K562 (cell line): ENCODE data around the gene DRD2. TPM values are rescaled to one million over a fixed set of nuclear protein-coding genes. Genes with fewer than 3 reads are reported as not detected.
A peak's percentile ranks its signal among the peaks of the same experiment; 100 is the strongest.

Experiments
- ATAC-seq: fragments of 200-7000 bp; cut with Tn5 transposase; 3 replicates; pipeline ENCODE4 v1.9.1; 2020; ENCODE audit warnings: moderate library complexity
- BruUV-seq: library from RNA; stranded (reverse); fragments of 400-500 nt; replicated peaks from 2 replicates; lab custom pipeline; 2021; lab: Mats Ljungman, UMichigan
- CTCF ChIA-PET: fragments of 300-600 bp; formaldehyde crosslinking; extraction: SDS; loops from one replicate; lab custom pipeline; 2021; ENCODE audit warnings: low intra/inter-chr PET ratio; lab: Yijun Ruan, JAX
- POLR2A ChIA-PET: fragments of 300-600, 350-650 bp; sonication (Branson Sonifier 250); formaldehyde crosslinking; extraction: SDS; loops from one replicate; lab custom pipeline; 2021; ENCODE audit warnings: antibody characterized with exemption, inconsistent platforms; lab: Yijun Ruan, JAX
- DNase-seq, 4 experiments: peaks; one replicate each; pipeline versions ENCODE4 v3.0.0 to v3.0.0-alpha.2; 2011 to 2018; ENCODE audit warnings: low spot score in 3 of 4, mixed read lengths in 3 of 4; ENCODE audit errors: extremely low read depth in 1 of 4
- FAIRE-seq: peaks from 2 replicates; lab custom pipeline; 2011; peaks lifted over from hg19 to GRCh38; lab: Jason Lieb, UNC
- H2AFZ ChIP-seq: 2 replicates; pipeline ENCODE4 v1.6.0; 2011; ENCODE audit warnings: low read depth, low read length, control low read depth, inconsistent platforms
- H3K27ac ChIP-seq: fragments of 200-600 bp; 3 replicates; pipeline ENCODE4 v1.8.0; 2011; ENCODE audit warnings: low read depth, mild to moderate bottlenecking, control low read depth, inconsistent platforms, low read length, moderate library complexity, mixed read lengths; ENCODE audit errors: extremely low read depth
- H3K27me3 ChIP-seq, 2 experiments: fragments of 300-600 bp in 1 of 2; 2 replicates in 1 of 2; 3 replicates in 1 of 2; pipeline versions ENCODE4 v1.6.0 to v1.8.0; 2011; ENCODE audit warnings: inconsistent platforms in 2 of 2, low read length in 2 of 2, mild to moderate bottlenecking in 1 of 2, mixed read lengths in 1 of 2, moderate library complexity in 1 of 2; ENCODE audit not compliant: control insufficient read depth in 2 of 2, insufficient read depth in 2 of 2
- H3K36me3 ChIP-seq: fragments of 300-600 bp; 3 replicates; pipeline ENCODE4 v1.8.0; 2011; ENCODE audit warnings: mild to moderate bottlenecking, low read length, inconsistent platforms; ENCODE audit not compliant: control insufficient read depth, insufficient read depth
- H3K4me1 ChIP-seq, 2 experiments: fragments of 200-600 bp in 1 of 2; replicated peaks in 1 of 2; 2 replicates in 1 of 2; 3 replicates in 1 of 2; pipeline versions ENCODE4 v1.5.1 to v1.8.0; 2011; ENCODE audit warnings: inconsistent platforms in 2 of 2, low read length in 2 of 2, mild to moderate bottlenecking in 1 of 2, mixed read lengths in 1 of 2, moderate library complexity in 1 of 2; ENCODE audit not compliant: control insufficient read depth in 2 of 2, insufficient read depth in 2 of 2
- H3K4me2 ChIP-seq: 2 replicates; pipeline ENCODE4 v1.6.1; 2011; ENCODE audit warnings: low read length, control low read depth, inconsistent platforms, mixed read lengths; ENCODE audit not compliant: insufficient read depth
- H3K4me3 ChIP-seq: fragments of 200-600 bp; sonication (generic), shearing (Covaris generic); 2 replicates; pipeline ENCODE4 v1.5.1; 2016; ENCODE audit warnings: control low read depth, inconsistent platforms
- H3K79me2 ChIP-seq: fragments of 200-600 bp; 3 replicates; pipeline ENCODE4 v1.8.0; 2011; ENCODE audit warnings: low read length, inconsistent platforms; ENCODE audit not compliant: control insufficient read depth, insufficient read depth
- H3K9ac ChIP-seq, 2 experiments: 2 replicates each; pipeline versions ENCODE4 v1.6.0 to v1.6.1; 2011; ENCODE audit warnings: low read depth in 2 of 2, low read length in 2 of 2, control low read depth in 1 of 2, inconsistent platforms in 1 of 2, mild to moderate bottlenecking in 1 of 2, mixed read lengths in 1 of 2; ENCODE audit not compliant: insufficient read depth in 1 of 2
- H3K9me1 ChIP-seq: one replicate; pipeline ENCODE4 v1.6.0; 2011; ENCODE audit warnings: inconsistent platforms, mild to moderate bottlenecking, low read length, moderate library complexity; ENCODE audit not compliant: control insufficient read depth, insufficient read depth
- H3K9me3 ChIP-seq: replicated peaks from 2 replicates; pipeline ENCODE4 v1.5.1; 2011; ENCODE audit warnings: low read depth, low read length, inconsistent platforms; ENCODE audit not compliant: control insufficient read depth, insufficient read depth
- H4K20me1 ChIP-seq: replicated peaks from 2 replicates; pipeline ENCODE4 v1.6.1; 2011; ENCODE audit warnings: low read length, inconsistent platforms, mixed read lengths; ENCODE audit not compliant: control insufficient read depth, insufficient read depth
- ARID2 ChIP-seq: fragments of 450-650 bp; IDR thresholded peaks from 2 replicates; pipeline ENCODE4 v1.6.1; 2017; ENCODE audit warnings: antibody characterized with exemption, mild to moderate bottlenecking
- ATF4 ChIP-seq: fragments of 450-650 bp; formaldehyde crosslinking; IDR thresholded peaks from 2 replicates; pipeline ENCODE4 v1.4.0; 2022; ENCODE audit warnings: mild to moderate bottlenecking, moderate library complexity
- KDM1A ChIP-seq, 2 experiments: fragments of 450-650 bp; IDR thresholded peaks; 2 replicates each; pipeline ENCODE4 v1.6.1; 2016; ENCODE audit warnings: mild to moderate bottlenecking in 2 of 2
- LARP7 ChIP-seq: fragments of 450-650 bp; IDR thresholded peaks from 2 replicates; pipeline ENCODE4 v1.6.1; 2016
- NFIC ChIP-seq: fragments of 450-650 bp; IDR thresholded peaks from 2 replicates; pipeline ENCODE4 v1.6.1; 2017; ENCODE audit warnings: mild to moderate bottlenecking, inconsistent platforms
- TEAD1 ChIP-seq, 2 experiments: fragments of 450-650 bp in 1 of 2; sonication (generic) in 1 of 2; formaldehyde crosslinking; IDR thresholded peaks; 2 replicates each; pipeline versions ENCODE4 v1.4.0 to v1.8.0; 2020 to 2022; ENCODE audit warnings: mild to moderate bottlenecking in 2 of 2, missing genetic modification reagents in 1 of 2
- ZNF3 ChIP-seq: fragments of 250-450 bp; sonication (Bioruptor Pico); IDR thresholded peaks from 2 replicates; pipeline ENCODE4 v1.5.0; 2021; ENCODE audit warnings: mild to moderate bottlenecking, moderate library complexity
- ZNF507 ChIP-seq: conservative IDR thresholded peaks from 2 replicates; pipeline ENCODE4 v1.6.1; 2017; ENCODE audit warnings: missing genetic modification characterization, missing compliant biosample characterization
- WGBS: fragments of 100-300 bp; shearing (Covaris generic); methylation state at CpG from one replicate; pipeline ENCODE4 v1.1.6; 2016; ENCODE audit warnings: low coverage, mixed read lengths; ENCODE audit not compliant: insufficient coverage; ENCODE audit errors: missing lambda C conversion rate; 5-methylcytosine and 5-hydroxymethylcytosine counted together
- in situ Hi-C: fragments of 300-500 bp; cut with MboI; formaldehyde crosslinking; loops from 4 replicates; pipeline ENCODE4 v1.15.0; 2018; ENCODE audit warnings: inconsistent platforms, mixed read lengths
- intact Hi-C: fragments of 100-400 bp; cut with micrococcal nuclease; formaldehyde crosslinking; loops from 2 replicates; pipeline ENCODE4 v1.14.2; 2022
- polyA plus RNA-seq, 8 experiments: library from polyadenylated mRNA; depleted of rRNA in 4 of 8; stranded (reverse) in 5 of 8; unstranded in 3 of 8; fragments of >200 nt; fragmentation: Nextera tagmentation in 2 of 8; fragmentation: Illumina TruSeq in 1 of 8; extraction: Ambion mirVana in 2 of 8; extraction: Trizol in 1 of 8; gene quantifications; 2 replicates each; pipeline versions ENCODE4 v1.2.1 to v1.2.3, GENCODE V29; 2011 to 2014; ENCODE audit warnings: inconsistent platforms in 1 of 8, missing spikeins in 1 of 8
- total RNA-seq, 7 experiments: library from RNA; depleted of rRNA in 6 of 7; stranded (reverse); fragments of >200 nt in 6 of 7; fragmentation: Illumina TruSeq in 2 of 7; extraction: Trizol in 2 of 7; gene quantifications; 2 replicates each; pipeline versions ENCODE4 v1.2.1 to v1.2.3, GENCODE V29; 2011 to 2021; ENCODE audit warnings: low replicate concordance in 1 of 7

Gene DRD2
- total and polyA plus RNA-seq, 9 of the 15 experiments (the other 6 are each of a cell fraction or from before 2014, with no cell fraction given): not detected

- TF ChIP-seq LARP7 (no peak), ZNF3 (no peak), ZNF507 (tag) (no peak), ATF4 (CRISPR knock-in tag) (no peak), ARID2 (no peak)
- TF ChIP-seq, all 486 proteins: peak for 0
Observed at GRCh38 chr11:113454455-113454854, 20.7 kb downstream of the DRD2 start (continued).

GRCh38 chr11:113449743-113450142, 25.5 kb downstream of the DRD2 start:
- ATAC-seq (no peak), DNase-seq (no peak), FAIRE-seq (no peak)
- H3K9me1 ChIP-seq: no peaks in the 10 kb centered on the region
- BruUV-seq: no TSS peak
- no peak overlapping the region for H3K27ac ChIP-seq
- H3K9me3 ChIP-seq: no peaks in the 10 kb centered on the region
- peaks cover 0 to 5% of the 10 kb centered on the region in 2 experiments; a peak in 1 of 5 replicates for H3K4me1 ChIP-seq
- H3K4me3 ChIP-seq: no peak overlapping the region
- H3K27me3 ChIP-seq: peaks cover 9 to 37% of the 10 kb centered on the region in 2 experiments
- peaks cover 2% of the 10 kb centered on the region; the same call in 1 of the 2 replicates for H4K20me1 ChIP-seq
- in situ Hi-C loops: no loop called here
- H3K79me2 ChIP-seq: no peaks in the 10 kb centered on the region
- ChIA-PET CTCF (no interaction called here), POLR2A (no interaction called here)
- no peak overlapping the region for H3K4me2 ChIP-seq
- intact Hi-C loops: no loop called here
- no peaks in the 10 kb centered on the region for H3K36me3 ChIP-seq
- WGBS: 0% methylated on average over 6 of the region's 6 CpGs
- no peak overlapping the region for H3K9ac ChIP-seq
- peak; percentile 62 for TF ChIP-seq NFIC
- TF ChIP-seq KDM1A (IDR thresholded peaks at IDR 0.05): peak; percentile 42 to 49; a peak in 2 of 4 replicates
- no peak for TF ChIP-seq TEAD1 (CRISPR knock-in tag; IDR thresholded peaks at IDR 0.05)
- no peak overlapping the region for H2AFZ ChIP-seq
